Stimulated activated CD8-positive, alpha-beta memory T cell treated with anti-CD3 and anti-CD28 coated beads, Interleukin-4, amount 100 ng/mL, for 48 hours (primary cell): Measurements from ENCODE around the gene SSTR3.
A peak's percentile ranks its signal among the peaks of the same experiment; 100 is the strongest.

Experiments used
- DNase-seq: peaks from one replicate; pipeline ENCODE4 v3.0.0-alpha.2; 2020

Gene SSTR3

DNA sequence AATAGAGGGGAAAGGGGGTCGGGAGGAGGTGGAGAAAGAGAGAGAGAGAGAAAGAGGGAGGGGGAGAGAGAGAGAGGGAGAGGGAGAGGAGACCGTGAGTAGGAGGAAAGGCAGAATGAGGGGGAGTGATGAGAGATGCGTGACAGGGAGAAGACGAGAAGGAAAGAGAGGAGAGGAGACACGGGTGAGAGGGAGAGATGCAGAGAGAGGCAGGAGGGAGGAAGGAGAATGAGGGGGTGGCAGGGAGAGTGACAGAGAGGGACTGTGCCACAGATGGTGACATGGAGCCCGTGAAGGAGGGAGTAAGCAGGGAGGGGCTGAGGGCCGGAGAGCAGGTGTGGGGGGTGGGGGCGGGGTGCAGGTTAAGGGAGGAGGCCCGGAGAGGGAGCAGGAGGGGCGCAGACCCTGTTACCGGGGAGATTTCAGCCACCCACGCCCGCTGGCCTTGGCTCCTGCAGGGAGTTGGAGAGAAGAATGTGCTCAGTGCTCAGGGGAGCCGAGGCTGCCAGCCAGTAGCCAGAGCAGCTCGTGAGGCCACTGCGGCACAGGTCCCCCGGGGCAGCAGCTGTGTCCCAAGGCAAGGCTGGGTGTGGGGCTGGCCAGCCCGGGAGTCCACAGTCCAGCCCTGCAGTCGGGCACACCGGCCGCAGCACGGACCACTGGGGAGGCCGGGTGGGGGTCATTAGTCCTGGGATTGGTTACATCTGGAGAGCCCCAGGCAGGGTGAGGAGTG, at the start of gene SSTR3:
Gene SSTR3 (minus strand): TSS at position 304 of the 733 bp plus-strand sequence. CDS start 4,674 bp downstream, outside the sequence.
- no peak for DNase-seq

DNA sequence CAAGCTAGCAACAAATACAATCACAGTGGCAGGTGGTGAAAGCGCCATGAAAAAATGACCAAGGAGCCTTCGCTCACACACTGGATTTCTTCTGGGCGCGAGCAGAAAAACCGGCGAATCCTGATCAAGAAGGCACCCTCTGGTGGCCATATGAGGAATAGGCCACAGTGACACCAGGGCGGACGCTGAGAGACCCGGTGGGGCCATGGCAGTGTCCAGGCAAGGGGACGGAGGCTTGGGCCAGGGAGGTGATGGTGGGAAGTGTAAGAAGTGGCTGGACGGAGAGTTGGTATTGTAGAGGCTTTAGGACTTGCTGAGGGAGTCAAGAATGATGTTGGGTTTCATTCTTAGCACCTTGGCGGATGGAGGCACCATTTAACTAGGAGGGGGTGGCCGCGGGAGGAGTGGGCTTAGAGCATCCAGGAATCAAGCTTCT, 48.6 kb upstream of the SSTR3 start:
- DNase-seq = peak; percentile 77

DNA sequence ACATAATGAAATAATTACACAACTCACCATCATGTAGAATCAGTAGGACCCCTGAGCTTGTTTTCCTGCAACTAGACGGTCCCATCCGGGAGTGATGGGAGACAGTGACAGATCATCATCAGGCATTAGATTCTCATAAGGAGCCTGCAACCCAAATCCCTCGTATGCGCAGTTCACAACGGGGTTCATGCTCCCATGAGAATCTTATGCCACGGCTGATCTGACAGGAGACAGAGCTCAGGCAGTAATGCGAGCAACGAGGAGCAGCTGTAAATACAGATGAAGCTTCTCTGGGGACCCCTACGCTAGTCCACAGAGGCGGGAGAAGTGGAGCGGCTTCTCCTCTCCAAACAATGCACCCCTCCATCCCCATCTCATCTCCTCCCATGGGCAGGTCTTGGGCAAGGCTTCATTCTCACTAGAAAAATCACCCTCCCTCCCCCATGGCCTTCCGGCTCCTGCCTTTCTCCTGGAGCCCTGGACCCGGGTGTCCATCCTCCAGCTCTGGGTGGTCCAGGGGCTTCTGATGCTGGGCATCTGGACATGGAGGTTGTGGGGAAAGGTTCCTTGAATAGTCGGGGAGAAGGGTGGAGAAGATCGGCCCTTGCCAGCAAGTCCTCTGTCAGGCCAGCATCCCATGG, 48.0 kb upstream of the SSTR3 start:
- DNase-seq = no peak

DNA sequence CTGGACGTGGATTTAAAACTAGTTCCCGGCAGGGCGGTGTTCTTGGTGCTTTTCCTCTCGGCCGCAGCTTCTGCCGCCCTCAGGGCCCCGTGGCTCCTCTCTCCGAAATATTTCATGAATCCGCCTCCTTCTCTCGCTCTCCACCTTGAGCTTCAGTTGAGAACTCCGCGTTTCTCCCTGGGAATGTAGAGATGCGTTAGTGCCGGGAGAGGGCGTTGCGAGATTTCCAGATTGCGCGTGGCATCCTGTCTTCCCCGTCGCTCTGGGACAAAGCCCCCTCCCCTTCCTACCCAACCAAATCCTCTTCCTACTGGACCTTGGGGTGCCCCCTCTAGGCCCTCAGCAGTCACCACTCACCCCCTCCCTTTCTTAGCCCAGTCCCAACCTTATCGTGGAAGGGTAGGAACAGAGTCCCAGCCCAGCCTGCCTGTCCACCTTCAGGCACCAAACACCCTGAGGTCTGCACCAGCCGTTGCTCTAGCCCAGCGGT, 47.3 kb upstream of the SSTR3 start:
- peak; percentile 33 for DNase-seq

DNA sequence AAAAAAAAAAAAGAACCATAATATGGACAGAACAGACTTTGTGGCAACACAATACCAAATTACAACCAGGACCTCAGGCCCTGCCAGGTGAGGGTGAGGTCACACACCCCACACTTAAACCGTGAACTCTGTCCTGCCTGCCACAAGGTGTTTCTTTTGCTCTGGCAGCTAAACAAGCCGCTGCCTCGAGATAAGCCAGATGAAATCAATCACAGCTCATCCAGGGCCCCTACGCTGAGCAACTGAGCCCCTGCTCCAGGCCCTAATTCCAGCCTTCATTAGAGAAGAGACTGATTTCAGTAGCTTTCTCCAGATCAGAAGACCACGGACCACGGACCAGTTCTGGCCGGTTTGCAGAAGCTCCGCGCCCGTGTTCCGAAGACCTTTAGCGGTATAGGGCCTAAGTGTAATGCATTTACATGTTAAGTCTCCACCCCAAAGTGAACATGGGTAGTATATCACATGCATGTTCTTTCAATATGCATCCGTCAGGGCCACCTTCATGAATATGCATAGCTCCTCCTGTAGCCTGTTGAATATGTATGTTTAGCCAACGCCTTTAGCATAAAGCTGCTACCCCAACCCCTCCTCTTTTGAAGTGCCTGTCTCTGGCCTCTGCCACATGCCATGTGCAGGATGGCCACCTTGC, 46.6 kb upstream of the SSTR3 start:
- DNase-seq = peak; percentile 20

DNA sequence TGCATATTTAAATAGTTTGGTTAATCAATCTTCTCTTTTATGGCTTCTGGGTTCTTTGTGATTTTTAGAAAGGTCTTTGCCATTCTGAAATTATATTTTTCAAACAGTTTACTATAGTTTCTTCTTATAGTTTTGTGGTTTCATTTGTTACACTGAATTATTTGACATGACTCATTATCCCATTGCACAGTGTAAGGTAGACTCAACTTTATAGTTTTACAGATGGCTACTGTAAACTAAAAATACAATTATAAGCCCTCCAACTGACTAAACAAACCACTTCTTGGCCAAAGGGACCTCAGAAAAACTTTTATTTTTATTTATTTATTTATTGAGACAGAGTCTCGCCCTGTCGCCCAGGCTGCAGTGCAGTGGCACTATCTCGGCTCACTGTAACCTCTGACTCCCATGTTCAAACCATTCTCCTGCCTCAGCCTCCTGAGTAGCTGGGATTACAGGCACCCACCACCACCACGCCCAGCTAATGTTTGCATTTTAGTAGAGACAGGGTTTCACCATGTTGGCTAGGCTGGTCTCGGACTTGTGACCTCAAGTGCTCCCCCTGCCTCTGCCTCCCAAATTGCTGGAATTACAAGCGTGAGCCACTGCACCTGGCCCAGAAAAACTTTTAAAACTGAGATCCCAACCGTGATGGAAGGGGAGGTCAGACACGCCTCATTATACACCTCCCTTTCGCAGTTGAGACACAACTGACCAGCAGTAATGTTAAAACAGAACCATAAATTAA, 45.9 kb upstream of the SSTR3 start:
- DNase-seq = peak; percentile 7

DNA sequence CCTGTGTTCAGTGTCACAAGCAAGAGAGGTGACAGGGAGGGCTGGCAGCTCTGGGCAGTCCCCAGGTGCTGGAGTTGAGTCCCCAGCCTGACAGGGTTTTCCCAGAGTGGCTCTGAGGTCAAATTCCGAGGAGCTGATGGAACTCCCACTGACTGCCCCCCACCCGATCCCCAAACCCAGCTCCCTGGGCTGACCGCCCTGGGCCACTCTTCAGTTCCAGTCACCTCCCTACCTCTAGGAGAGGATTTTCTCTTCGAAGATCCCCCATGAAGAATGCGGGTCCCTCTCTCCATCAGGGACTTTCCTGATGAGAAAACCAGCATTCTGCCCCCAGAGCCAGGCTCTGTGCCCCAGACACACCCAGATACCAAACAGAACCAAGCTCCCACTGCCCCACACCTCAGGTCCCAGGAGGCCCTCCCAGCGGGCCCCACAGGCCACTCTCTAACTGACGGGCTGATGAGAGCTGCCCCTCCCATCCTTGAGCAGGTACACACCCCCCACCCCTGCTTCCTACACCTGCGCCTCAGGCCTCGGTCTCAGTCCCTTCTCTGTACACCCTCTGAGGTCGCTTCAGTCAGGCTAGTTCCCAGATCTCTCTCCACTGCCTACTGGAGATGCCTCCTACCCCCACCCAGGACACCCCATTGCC, 43.9 kb upstream of the SSTR3 start:
- peak; percentile 23 for DNase-seq

DNA sequence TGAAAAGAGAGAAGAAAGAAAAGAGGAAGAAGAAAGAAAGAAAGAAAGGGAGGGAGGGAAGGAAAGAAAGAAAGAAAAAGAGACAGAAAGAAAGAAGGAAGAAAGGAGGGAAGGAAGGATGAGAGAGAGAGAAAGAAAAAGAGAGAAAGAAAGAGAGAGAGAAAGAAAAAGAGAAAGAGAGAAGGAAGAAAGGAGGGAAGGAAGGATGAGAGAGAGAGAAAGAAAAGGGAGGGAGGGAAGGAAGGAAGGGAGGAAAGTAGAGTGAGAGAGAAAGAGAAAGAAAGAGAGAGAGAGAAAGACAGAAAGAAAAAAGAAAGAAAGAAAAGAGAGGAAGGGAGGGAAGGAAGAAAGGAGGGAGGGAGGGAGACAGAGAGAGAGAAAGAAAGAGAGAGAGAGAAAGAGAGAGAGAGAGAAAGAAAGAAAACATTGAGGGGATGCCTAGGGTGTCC, 43.3 kb upstream of the SSTR3 start:
- DNase-seq = no peak

DNA sequence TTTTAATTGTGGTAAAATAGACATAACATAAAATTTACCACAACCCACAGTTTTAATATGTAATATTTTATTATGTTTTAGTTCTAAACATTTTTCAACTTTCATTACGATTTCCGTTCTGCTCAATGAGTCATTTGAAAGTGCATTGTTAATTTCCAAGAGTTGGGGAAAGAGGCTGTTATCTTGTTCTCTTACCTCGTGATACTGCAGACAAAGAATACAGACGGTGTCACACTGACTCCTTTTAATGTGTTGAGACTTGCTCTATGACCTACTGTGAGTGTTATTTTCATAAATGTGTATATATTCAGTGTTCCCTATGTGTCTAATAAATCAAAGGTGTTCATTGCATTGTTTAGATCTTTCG, 42.6 kb upstream of the SSTR3 start:
- no peak for DNase-seq

DNA sequence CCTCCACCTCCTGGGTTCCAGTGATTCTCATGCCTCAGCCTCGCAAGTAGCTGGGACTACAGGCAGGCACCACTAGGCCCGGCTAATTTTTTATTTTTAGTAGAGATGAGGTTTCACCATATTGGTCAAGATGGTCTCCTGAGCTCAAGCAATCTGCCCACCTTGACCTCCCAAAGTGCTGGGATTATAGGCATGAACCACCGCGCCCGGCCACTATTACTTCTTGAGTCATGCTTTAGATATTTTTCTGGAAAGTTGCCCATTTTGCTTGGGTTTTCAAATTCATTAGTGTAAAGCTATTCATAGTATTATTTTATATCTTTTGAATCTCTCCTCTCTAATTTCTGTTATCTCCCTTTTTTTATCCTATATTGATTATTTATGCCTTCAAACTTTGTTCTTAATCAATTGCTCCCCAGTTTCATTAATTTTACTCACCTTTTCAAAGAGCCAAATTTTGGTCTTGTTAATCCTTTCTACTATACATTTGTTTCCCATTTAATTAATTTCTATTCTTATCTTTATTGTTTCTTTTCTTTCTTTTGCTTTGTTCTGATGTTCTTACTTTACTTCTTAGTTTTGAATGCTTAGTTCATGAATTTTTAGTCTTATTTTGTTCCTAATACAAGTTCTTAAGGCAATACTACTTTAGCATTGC, 42.1 kb upstream of the SSTR3 start:
- peak; percentile 19 for DNase-seq

DNA sequence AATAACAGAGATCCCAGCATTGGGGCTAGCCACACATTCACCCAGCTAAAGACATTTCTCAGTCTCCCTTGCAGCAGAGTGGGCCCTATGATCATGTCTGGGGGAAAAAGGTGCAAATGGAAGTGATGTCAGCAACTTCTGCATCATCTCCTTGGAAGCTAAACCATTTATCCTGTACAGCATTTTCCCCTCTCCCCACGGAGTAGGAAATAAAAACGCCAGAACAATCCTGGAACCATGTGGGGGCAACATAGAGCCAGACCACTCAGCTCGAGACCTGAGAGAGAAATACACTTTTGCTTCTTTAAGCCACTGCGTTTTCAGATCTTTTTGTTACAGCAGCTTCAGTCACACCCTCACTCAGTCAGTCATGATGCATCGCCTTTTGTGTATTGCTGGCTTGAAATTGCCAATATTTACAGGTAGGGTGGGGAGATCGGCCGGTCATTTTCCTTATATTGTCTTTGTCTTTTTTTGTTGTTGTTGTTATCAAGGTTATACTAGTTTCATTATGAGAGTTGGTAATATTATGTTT, 40.9 kb upstream of the SSTR3 start:
- peak; percentile 14 for DNase-seq

DNA sequence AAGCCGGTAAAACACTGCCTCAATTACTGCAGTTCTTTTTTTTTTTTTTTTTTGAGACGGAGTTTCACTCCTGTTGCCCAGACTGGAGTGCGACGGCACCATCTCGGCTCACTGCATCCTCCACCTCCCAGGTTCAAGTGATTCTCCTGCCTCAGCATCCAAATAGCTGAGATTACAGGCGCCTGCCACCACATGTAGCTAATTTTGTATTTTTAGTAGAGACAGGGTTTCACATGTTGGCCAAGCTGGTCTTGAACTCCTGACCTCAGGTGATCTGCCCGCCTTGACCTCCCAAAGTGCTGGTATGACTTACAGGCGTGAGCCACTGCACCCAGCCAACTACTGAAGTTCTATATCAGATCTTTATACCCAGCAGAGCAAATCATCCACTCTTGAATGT, 39.6 kb upstream of the SSTR3 start:
- DNase-seq = peak; percentile 18

DNA sequence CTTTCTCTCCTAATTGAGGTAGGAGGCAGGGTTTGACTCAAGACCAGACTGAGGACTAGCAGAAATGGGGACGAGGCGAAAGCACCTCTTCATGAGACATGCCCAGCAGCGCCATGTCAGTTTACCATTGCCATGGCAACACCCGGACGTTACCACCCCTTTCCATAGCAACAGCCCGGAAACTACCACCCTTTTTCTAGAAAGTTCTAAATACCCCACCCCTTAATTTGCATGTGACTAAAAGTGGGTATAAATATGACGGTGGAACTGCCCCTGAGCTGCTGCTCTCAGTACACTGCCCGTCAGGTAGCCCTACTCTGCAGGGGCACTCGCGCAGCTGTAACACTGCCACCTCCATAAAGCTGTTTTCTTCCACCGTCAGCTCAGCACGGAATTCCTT, 37.7 kb upstream of the SSTR3 start:
- peak; percentile 22 for DNase-seq

DNA sequence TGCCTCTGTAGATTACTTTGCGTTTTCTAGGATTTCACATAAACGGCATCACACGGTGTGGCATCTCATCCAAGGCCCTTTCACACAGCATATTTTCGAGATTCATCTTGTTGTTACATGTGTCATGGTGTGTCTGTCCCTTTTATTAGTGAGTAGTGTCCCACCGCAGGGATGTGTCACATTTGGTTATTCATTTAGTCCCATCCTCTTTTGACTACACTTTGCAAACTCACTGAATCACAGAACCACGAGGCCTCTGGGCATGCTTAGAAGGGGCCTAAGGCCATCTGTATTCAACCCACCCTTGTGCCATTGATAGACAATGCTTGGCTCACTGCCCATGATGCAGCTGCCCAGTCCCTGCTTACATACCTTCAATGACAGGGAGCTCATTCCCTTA, 36.0 kb upstream of the SSTR3 start:
- peak; percentile 38 for DNase-seq

DNA sequence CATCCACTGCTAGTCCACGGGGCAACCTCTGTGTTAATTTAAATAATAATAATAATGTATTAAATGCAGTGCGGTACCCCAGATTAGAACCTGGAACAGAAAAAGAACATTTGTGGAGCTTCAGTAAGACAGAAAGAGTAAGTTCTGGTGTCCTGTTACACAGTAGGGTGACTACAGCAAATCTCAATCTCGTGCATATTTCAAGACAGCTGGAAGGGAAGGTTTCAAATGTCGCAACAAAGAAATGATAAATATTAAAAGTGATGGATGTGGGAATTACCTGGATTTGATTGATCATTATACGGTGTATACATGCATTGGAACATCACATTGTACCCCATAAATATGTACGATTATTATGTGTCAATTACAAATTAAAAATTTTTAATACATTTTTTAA, 33.5 kb upstream of the SSTR3 start:
- DNase-seq = no peak

DNA sequence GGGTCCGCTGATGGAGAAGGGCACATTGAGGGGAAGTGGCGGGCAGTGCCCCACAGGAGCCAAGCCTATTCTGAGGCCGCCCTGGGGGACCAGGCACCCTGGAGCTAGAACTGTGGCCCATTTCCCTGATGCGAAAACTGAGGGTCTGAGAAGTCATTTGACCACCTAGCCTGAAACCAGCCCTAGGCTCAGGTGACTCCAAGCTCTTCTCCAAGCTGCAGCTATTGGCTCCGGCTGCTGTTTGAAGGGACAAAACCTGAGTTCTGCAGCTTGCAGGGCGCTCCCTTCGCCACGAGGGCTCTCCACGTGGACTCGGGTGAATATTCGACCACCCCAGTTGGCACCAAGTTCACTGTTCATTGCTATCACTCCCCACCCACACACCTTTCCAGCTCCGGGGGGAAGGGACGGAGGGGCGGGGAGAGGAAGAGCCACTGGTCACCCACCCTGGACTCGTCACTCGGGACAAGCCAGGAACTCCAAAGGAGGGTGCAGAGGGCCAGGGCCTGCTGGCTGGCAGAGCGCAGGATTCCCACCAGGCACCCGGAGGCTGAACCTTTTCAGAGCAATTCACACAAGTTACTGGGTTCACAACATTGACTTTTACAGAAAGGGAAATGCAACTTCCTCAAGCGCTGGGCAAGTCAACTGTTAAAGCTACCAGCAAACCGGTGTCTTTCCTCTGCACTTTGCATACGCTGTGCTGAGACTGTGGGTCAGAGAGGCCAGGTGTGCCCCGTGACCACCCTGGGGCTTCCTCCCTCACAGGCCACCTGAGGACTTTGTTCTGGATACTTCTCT, 32.8 kb upstream of the SSTR3 start:
- peak; percentile 32 for DNase-seq

DNA sequence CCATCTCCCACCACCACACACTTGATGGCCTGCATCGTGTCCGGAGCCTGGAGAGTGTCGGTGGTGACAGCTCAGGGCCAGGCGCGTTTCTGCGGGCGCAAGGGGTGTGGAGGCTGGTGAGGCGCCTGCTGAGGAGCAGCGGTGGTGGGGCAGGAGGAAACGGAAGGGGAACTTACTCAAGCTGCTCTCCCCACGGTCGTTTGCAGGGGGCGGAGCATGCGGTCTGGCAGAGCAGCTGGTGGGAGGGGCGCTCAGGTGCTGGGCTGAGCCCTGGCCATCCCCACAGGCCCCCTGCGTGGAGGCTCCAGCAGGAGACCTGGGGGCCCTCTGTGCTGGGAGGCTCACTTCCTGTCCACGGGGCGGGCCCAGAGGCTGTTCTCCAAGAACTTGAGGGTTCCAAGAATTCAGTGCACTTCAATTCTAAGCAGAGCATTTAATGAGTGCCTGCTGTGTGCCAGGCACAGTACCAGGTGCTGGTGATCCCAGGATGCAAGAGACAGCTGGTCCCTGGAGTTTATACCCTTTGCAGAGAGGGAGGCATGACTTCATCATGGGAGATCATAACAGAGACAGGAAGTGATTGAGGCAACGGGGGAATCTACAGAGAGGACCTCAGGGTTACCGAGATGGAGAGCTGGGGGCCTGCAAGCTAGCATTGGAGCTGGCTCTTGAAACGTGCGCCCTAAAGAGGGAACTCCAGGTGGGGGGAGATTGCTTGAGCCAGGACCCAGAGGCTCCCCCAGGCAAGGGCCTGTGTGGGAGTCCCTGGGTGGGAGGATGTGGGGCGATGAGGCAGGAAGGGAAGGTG, 32.0 kb upstream of the SSTR3 start, which contains the start of gene RAC2:
Gene RAC2 (minus strand): TSS at position 156 of the 808 bp plus-strand sequence. CDS start 121 bp downstream, at position 35.
- DNase-seq = peak; percentile 96

DNA sequence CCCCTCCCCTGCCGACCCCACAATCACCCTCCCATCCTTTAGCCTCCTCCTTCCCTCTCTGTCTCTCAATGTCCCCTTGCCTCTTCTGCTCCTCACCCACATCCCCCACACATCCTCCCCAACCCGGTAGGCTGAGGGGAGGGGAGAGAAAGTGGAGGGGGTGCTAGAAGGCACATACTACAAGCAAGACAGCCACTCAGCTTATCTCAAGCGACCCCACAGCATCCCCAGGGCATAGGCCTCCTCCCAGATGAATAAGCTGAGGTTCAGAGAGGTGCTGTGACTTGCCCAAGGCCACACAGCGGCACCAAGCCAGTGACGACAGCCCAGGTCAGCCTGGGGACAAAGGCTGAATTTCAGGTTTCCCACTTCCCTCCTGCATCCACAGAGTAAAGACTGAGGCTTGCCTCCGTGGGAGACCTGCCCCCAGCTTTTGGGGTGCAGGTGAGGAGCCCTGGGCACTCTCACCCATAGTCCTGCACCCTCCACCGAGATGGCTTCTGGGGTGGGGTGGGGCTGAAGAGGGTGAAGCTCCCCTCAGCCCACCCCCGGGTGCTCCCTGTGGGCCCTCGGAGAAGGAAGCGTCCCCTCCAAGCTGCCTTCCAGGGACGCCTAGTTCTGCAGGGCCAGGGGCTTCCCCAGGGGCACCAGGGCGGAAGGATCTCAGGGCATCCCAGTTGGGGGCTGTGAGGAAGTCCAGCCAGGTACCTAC, 31.3 kb upstream of the SSTR3 start:
- DNase-seq = peak; percentile 54

DNA sequence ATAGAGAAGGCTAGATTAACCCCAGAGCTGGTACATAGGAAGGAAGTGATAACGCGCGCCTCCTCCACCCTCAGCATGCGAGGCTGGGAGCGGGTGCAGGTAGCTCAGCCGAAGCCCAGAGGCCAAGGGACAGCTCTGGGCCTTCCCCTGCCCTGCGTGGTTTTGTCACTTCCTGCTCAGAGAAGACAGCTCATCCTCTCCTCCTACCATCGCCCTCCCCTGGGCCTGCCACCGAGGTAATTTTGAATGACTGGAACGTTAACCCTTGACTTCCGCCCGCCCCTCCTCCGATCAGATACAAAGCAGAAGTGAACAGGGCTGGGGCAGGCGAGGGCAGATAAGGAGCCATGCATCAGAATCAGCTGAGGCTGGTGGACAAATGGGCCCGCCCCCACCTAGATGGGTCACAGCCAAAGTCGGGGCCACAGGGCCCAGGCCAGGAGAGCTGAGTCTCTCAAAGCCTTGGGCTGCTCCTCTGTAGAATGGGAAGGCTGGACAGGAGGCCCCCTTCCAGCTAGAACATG, 30.2 kb upstream of the SSTR3 start:
- DNase-seq = peak; percentile 92
